ENCODE results near the gene TCP11L1.

Gene TCP11L1, protein sequence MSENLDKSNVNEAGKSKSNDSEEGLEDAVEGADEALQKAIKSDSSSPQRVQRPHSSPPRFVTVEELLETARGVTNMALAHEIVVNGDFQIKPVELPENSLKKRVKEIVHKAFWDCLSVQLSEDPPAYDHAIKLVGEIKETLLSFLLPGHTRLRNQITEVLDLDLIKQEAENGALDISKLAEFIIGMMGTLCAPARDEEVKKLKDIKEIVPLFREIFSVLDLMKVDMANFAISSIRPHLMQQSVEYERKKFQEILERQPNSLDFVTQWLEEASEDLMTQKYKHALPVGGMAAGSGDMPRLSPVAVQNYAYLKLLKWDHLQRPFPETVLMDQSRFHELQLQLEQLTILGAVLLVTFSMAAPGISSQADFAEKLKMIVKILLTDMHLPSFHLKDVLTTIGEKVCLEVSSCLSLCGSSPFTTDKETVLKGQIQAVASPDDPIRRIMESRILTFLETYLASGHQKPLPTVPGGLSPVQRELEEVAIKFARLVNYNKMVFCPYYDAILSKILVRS

DNA sequence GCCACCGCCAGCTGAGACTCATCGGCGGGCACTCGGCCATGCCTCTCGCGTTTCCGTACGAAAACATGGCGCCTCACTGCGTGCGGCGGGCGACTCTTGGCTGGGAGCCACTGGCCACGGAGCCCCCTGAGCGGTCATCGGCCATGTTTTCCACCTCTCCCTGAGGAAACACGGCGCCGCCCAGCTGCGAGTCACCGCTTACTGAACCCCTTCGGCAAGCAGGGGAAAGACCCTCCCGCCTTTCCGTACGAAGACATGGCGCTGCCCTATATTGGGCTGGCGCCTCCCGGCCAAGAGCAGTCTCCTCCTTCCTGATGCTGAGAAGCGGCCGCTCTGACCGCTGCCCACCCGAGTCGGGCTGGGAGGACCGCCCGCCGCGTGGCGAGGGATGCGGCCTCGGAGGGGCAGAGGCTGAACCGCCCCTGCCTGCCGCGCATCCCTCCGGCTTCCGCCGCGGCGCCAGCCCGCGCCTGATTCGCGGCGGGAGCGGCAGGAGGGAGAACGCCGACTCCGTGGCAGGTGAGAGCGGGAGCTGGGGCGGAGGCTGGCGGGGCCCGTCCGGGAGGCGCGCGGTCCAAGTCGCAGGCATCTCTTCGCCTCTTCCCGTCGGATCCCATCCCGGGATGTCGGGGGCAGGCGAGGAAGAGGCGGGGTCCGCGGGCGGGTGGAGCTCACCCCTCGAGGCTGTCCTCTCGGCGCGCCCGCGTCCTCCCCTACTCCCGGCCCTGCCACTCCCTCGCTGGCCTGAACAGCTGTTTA is at the start of gene TCP11L1:
TSS of gene TCP11L1 (plus strand) at position 299 of the 759 bp plus-strand sequence. CDS start 4,202 bp downstream, outside the sequence.
- Histone ChIP-seq H3K4me1 (ENCODE audit: control insufficient read depth, insufficient read depth, low read length) (peaks cover 8% of the 10 kb centered on the region), H3K36me3 (ENCODE audit: control insufficient read depth, insufficient read depth, low read length) (no peaks in the 10 kb centered on the region), H3K9ac (ENCODE audit: low read depth, low read length) (peak within 1 kb of the TSS; percentile 97)

DNA sequence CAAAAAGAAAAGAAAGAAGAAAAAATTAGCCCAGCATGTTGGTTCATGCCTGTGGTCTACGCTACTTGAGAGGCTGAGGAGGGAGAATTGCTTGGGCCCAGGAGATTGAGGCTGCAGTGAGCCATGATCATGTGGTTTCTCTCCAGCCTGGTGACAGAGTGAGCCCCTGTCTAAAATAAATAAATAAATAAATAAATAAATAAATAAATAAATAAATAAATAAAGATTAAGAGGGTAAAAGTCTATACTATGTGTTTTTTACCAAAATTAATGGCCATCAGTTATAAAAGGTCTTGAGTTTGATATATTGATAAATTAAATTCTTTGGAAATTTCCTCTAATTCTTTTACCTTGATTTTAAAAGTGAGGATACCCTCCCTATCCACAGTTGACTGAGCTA is 48.9 kb upstream of the TCP11L1 start:
- Histone ChIP-seq H3K9ac (ENCODE audit: low read depth, low read length) (no peak overlapping the region), H3K9me3 (ENCODE audit: control insufficient read depth, insufficient read depth, low read length) (no peaks in the 10 kb centered on the region), H3K27me3 (ENCODE audit: control insufficient read depth, insufficient read depth, low read length) (no peaks in the 10 kb centered on the region), H3K36me3 (ENCODE audit: control insufficient read depth, insufficient read depth, low read length) (no peaks in the 10 kb centered on the region), H3K4me3 (ENCODE audit: low read depth, low read length) (no peak overlapping the region), H3K4me1 (ENCODE audit: control insufficient read depth, insufficient read depth, low read length) (no peaks in the 10 kb centered on the region)

More for the DNA sequence above, at the start of gene TCP11L1:
- Histone ChIP-seq H3K9me3 (ENCODE audit: control insufficient read depth, insufficient read depth, low read length) (no peaks in the 10 kb centered on the region), H3K27me3 (ENCODE audit: control insufficient read depth, insufficient read depth, low read length) (no peaks in the 10 kb centered on the region), H3K4me3 (ENCODE audit: low read depth, low read length) (peak within 1 kb of the TSS; percentile 88)

DNA sequence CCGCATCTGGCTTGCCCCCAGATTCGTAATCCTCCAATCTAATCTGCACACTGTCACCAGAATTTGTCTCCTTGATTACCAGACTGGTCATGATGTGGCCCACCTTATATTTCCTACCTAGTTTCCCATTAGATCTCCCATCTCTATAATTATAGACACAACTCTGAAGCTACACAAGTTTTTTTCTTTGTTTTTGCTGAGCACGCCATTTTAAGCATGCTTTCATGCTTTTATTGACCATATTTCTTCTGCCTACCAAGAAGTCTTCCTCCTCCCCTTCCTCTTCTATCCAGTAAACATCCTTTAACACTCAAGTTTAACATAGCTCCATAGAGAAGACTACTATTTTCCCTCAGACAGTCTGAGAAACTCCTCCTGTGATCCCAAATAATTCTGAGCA is 47.9 kb upstream of the TCP11L1 start:
- H3K4me3 ChIP-seq (ENCODE audit: low read depth, low read length), result no peak overlapping the region
- H3K27me3 ChIP-seq (ENCODE audit: control insufficient read depth, insufficient read depth, low read length), result no peaks in the 10 kb centered on the region
- H3K36me3 ChIP-seq (ENCODE audit: control insufficient read depth, insufficient read depth, low read length), result no peaks in the 10 kb centered on the region
- H3K4me1 ChIP-seq (ENCODE audit: control insufficient read depth, insufficient read depth, low read length), result no peaks in the 10 kb centered on the region
- no peaks in the 10 kb centered on the region for H3K9me3 ChIP-seq (ENCODE audit: control insufficient read depth, insufficient read depth, low read length)
- H3K9ac ChIP-seq (ENCODE audit: low read depth, low read length), result no peak overlapping the region

DNA sequence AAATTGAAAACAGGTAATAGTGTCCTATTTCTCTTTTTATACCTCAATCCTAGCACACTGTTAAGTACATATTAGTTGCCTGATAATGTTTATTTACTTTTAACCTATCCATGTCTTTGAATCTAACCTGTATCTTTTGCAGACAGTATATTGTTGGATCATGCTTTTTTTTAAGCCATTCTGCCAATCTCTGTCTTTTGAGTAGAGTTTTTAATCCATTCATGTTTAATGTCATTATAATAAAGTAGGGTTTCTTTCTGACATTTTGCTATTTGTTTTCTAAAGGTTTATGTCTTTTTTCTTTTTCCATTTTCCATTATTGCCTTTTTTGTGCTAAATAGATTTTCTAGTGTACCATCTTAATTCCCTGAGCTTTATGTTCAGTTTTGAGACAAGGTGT is 47.5 kb upstream of the TCP11L1 start:
- H3K9me3 ChIP-seq (ENCODE audit: control insufficient read depth, insufficient read depth, low read length), result no peaks in the 10 kb centered on the region
- H3K4me3 ChIP-seq (ENCODE audit: low read depth, low read length), result no peak overlapping the region
- no peaks in the 10 kb centered on the region for H3K36me3 ChIP-seq (ENCODE audit: control insufficient read depth, insufficient read depth, low read length)
- no peak overlapping the region for H3K9ac ChIP-seq (ENCODE audit: low read depth, low read length)
- no peaks in the 10 kb centered on the region for H3K27me3 ChIP-seq (ENCODE audit: control insufficient read depth, insufficient read depth, low read length)
- no peaks in the 10 kb centered on the region for H3K4me1 ChIP-seq (ENCODE audit: control insufficient read depth, insufficient read depth, low read length)

DNA sequence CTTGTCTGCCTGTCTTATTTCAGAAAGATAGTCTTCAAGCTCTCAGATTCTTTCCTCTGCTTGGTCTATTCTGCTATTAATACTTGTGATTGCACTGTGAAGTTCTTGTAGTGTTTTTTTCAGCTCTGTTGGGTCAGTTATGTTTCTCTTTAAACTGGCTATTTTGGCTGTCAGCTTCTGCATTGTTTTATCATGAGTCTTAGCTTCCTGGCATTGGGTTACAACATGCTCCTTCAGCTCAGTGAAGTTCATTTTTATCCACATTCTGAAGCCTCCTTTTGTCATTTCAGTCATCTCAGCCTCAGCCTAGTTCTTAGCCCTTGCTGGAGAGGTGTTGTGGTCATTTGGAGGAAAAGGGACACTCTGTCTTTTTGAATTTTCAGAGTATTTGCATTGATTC is 39.2 kb upstream of the TCP11L1 start:
- no peaks in the 10 kb centered on the region for H3K36me3 ChIP-seq (ENCODE audit: control insufficient read depth, insufficient read depth, low read length)
- H3K27me3 ChIP-seq (ENCODE audit: control insufficient read depth, insufficient read depth, low read length), result no peaks in the 10 kb centered on the region
- no peak overlapping the region for H3K9ac ChIP-seq (ENCODE audit: low read depth, low read length)
- no peaks in the 10 kb centered on the region for H3K9me3 ChIP-seq (ENCODE audit: control insufficient read depth, insufficient read depth, low read length)
- H3K4me1 ChIP-seq (ENCODE audit: control insufficient read depth, insufficient read depth, low read length), result peaks cover under 1% of the 10 kb centered on the region
- H3K4me3 ChIP-seq (ENCODE audit: low read depth, low read length), result no peak overlapping the region

DNA sequence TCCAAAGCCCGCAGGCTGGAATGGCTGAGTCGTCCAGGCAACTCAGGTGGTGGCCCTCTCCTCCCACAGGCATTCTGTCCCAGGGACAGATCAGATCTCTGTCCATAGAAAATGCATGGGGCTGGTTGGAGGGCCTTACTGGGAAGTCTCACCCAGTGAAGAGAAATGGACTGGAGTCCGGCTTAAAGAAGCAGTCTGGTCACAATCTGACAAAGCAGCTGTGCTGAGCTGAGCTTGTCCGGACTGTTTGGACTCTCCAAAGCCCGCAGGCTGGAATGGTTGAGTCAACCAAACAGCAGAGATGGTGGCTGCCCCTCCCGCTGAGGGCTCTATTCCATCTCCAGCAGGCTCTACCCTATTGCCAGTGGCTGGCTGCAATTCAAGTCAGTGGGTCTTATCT is 38.1 kb upstream of the TCP11L1 start:
- no peaks in the 10 kb centered on the region for H3K27me3 ChIP-seq (ENCODE audit: control insufficient read depth, insufficient read depth, low read length)
- H3K9ac ChIP-seq (ENCODE audit: low read depth, low read length), result no peak overlapping the region
- peaks cover 3% of the 10 kb centered on the region for H3K4me1 ChIP-seq (ENCODE audit: control insufficient read depth, insufficient read depth, low read length)
- H3K4me3 ChIP-seq (ENCODE audit: low read depth, low read length), result no peak overlapping the region
- no peaks in the 10 kb centered on the region for H3K36me3 ChIP-seq (ENCODE audit: control insufficient read depth, insufficient read depth, low read length)
- no peaks in the 10 kb centered on the region for H3K9me3 ChIP-seq (ENCODE audit: control insufficient read depth, insufficient read depth, low read length)

DNA sequence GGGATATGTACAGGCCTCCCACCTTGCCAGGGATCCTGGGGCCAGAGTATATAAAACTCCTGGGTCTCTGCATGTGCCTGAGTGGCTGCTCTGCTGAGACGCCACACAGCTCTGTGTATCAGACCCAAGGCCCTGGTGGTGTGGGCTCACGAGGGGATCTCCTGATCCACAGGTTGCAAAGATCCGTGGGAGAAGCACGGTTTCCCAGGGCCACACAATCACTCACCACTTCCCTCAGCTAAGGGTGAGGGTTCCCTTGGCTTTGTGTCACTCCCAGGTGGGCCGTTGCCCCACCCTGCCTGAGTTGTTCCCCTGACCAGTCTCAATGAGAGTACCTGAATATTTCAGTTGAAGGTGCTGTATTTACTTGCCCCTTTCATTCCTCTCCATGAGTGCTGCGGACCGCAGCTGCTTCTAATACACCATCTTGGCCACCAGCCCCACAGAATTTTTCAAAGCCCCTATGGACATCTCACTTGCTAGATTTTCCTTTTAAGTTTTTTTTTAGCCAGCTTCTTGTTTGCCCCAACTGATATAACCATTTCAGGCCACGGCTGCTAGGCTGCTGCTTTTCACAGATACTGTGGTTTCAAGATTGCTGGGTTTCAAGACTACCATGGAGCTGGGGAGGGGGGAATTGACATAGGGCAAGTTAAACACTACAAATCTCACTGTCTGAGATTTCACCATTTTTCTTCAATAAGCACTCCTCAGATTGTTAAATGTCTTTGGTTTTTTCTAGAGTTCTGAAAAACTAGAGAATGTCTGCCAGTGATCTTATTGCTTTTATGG is 37.4 kb upstream of the TCP11L1 start:
- H3K36me3 ChIP-seq (ENCODE audit: control insufficient read depth, insufficient read depth, low read length), result no peaks in the 10 kb centered on the region
- H3K4me3 ChIP-seq (ENCODE audit: low read depth, low read length), result no peak overlapping the region
- H3K9ac ChIP-seq (ENCODE audit: low read depth, low read length), result no peak overlapping the region
- H3K9me3 ChIP-seq (ENCODE audit: control insufficient read depth, insufficient read depth, low read length), result no peaks in the 10 kb centered on the region
- H3K27me3 ChIP-seq (ENCODE audit: control insufficient read depth, insufficient read depth, low read length), result no peaks in the 10 kb centered on the region
- H3K4me1 ChIP-seq (ENCODE audit: control insufficient read depth, insufficient read depth, low read length), result peaks cover 3% of the 10 kb centered on the region

DNA sequence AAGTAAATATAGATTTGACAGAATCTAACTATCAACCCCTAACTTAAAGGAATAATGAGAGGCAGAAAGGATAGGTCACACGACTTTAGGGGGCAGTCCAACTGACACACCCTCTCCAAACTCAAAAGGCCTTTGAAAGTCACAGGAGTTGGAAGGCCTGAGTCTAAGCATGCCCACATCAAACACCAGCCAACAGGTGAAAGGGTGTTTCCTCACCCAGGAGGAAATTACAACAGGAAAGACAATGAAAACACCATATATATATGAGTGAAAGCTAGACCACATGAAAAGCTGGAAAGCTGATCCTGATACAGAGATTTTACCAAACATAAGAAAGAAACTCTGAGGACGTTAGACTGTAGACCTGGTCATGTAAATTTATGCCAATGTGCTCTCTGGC is 34.2 kb upstream of the TCP11L1 start:
- no peaks in the 10 kb centered on the region for H3K9me3 ChIP-seq (ENCODE audit: control insufficient read depth, insufficient read depth, low read length)
- peaks cover 3% of the 10 kb centered on the region for H3K4me1 ChIP-seq (ENCODE audit: control insufficient read depth, insufficient read depth, low read length)
- no peak overlapping the region for H3K4me3 ChIP-seq (ENCODE audit: low read depth, low read length)
- no peaks in the 10 kb centered on the region for H3K36me3 ChIP-seq (ENCODE audit: control insufficient read depth, insufficient read depth, low read length)
- no peaks in the 10 kb centered on the region for H3K27me3 ChIP-seq (ENCODE audit: control insufficient read depth, insufficient read depth, low read length)
- H3K9ac ChIP-seq (ENCODE audit: low read depth, low read length), result no peak overlapping the region

DNA sequence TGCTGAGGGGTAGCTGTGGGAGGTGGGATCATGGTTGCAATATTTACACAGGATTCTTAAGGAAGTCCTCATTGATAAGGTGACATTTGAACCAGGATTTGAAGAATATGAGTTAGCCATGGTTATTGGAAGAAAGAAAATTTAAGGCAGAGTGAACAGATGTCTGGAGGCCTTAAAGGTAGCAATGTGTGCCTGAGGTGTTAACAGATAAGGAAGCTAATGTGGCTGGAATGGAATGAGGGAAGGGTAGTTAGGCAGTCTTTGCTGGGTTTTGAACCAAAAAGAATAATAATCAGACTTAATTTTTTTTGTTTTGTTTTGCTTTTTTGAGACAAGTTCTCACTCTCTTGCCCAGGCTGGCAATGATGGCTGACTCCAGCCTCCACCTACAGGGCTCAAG is 33.4 kb upstream of the TCP11L1 start:
- Histone ChIP-seq H3K27me3 (ENCODE audit: control insufficient read depth, insufficient read depth, low read length) (no peaks in the 10 kb centered on the region), H3K9me3 (ENCODE audit: control insufficient read depth, insufficient read depth, low read length) (no peaks in the 10 kb centered on the region), H3K4me1 (ENCODE audit: control insufficient read depth, insufficient read depth, low read length) (peaks cover 3% of the 10 kb centered on the region), H3K4me3 (ENCODE audit: low read depth, low read length) (no peak overlapping the region), H3K9ac (ENCODE audit: low read depth, low read length) (no peak overlapping the region), H3K36me3 (ENCODE audit: control insufficient read depth, insufficient read depth, low read length) (no peaks in the 10 kb centered on the region)

DNA sequence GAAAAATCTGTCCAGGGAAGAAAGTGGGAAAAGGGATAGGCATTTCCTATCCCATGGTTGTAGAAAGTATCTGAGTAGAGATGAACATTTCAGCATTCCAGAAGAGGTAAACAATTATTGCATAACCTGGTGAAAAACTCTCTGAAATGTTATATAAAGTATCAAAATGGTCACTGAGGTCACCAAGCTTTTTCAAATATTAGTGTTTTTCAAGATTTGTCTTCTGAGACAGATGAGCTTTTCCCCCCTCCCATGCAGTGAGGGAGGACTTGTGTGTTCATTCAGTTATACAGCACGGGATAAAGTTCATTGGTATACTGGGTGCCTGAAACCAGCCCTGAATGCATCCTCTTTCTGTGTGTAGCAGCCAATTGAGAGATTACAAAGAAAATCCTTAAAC is 25.6 kb upstream of the TCP11L1 start:
- no peak overlapping the region for H3K4me3 ChIP-seq (ENCODE audit: low read depth, low read length)
- H3K9me3 ChIP-seq (ENCODE audit: control insufficient read depth, insufficient read depth, low read length), result no peaks in the 10 kb centered on the region
- H3K36me3 ChIP-seq (ENCODE audit: control insufficient read depth, insufficient read depth, low read length), result no peaks in the 10 kb centered on the region
- no peak overlapping the region for H3K9ac ChIP-seq (ENCODE audit: low read depth, low read length)
- H3K27me3 ChIP-seq (ENCODE audit: control insufficient read depth, insufficient read depth, low read length), result peaks cover 12% of the 10 kb centered on the region
- H3K4me1 ChIP-seq (ENCODE audit: control insufficient read depth, insufficient read depth, low read length), result peaks cover 3% of the 10 kb centered on the region

All from iPS-15b (cell line).